Mammary epithelial cell (primary cell): ENCODE data around the gene LMO4.

Experiments
- CTCF ChIP-seq, 2 donors: IDR thresholded peaks in 1 of 2; conservative IDR thresholded peaks in 1 of 2; 2 replicates each; pipeline ENCODE4 v1.5.1; 2011 to 2012; ENCODE audit warnings: inconsistent platforms in 2 of 2, low read length in 2 of 2, mild to moderate bottlenecking in 2 of 2, control low read depth in 1 of 2, low read depth in 1 of 2; ENCODE audit not compliant: insufficient read depth in 1 of 2; ENCODE audit errors: extremely low read depth in 1 of 2
- EZH2 ChIP-seq: IDR thresholded peaks from 2 replicates; pipeline ENCODE4 v1.6.1; 2012; ENCODE audit warnings: low read length, inconsistent platforms, borderline replicate concordance

- no peak for TF ChIP-seq CTCF (conservative IDR thresholded peaks at IDR 0.05 in 1 of 2, IDR thresholded peaks at IDR 0.05 in 1 of 2; ENCODE audit: extremely low read depth in 1 of 2, insufficient read depth in 1 of 2, low read depth in 1 of 2, low read length in 2 of 2)
- TF ChIP-seq EZH2 = no peak
Observed at GRCh38 chr1:87330885-87331364, 2.2 kb downstream of the LMO4 start.
